Measurements from ENCODE around the gene UNC79.
A peak's percentile ranks its signal among the peaks of the same experiment; 100 is the strongest.

The UNC79 gene

DNA sequence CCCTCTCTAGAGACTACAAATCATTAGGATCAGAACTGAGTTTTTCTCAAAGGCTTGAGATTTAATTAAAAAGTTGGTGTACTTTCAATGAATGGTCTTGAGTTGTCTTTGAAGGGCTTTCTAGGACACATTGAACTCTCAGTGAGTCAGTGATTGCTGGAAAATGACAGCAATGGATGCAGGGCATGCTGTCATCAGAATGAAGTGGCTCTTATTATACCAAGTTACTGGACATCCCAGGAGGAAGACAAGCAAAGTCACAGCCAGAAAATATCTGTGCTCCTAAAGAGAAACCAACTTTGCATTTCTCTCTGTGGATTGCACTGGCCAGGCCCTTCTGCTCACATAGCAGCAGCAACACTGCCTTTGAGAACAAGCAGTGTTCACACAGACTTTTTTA, 244.9 kb downstream of the UNC79 start:
- no peak for DNase-seq

DNA sequence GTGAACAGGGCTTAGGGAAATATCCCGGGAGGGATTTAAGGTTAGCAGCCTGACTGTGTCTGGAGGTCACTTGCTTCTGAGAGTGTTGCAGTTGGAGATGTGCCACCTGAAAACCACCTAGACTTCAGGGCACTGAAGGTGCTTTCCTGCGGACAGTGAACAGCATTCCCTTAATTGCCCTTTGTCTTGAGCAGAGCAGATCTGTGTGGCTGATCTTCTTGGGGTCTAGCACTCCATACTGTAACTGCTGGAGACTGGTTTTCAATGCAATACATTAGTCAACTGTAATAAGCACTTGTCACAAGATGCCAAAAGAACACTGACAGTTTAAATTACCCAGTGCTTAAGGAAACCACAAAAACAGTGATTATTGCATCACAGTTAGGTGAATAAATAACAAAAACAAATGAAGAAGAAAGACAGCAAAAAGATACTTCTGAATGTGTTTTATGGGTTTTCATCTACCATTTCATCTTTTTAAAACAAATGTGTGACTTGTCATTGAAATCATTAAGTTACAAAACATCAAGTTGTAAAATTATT, 245.7 kb downstream of the UNC79 start:
- DNase-seq = no peak

DNA sequence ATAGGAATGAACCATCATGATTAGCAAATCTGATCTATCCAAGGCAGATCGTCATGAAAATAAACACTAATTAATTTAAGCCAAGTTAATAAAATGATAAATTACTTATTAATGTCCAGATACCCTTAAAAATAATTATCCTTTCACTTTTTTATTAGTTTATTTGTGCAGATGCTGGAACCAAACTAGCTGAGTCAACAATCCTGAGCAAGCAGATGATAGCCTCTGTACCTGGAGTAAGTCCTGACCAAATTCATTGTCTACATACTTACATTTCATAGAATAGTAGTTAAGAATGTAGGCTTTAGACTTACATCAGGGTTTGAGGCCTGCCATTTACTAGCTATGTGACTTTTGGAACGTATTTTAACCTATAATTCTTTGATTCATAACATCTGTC, 251.7 kb downstream of the UNC79 start:
- DNase-seq = no peak

DNA sequence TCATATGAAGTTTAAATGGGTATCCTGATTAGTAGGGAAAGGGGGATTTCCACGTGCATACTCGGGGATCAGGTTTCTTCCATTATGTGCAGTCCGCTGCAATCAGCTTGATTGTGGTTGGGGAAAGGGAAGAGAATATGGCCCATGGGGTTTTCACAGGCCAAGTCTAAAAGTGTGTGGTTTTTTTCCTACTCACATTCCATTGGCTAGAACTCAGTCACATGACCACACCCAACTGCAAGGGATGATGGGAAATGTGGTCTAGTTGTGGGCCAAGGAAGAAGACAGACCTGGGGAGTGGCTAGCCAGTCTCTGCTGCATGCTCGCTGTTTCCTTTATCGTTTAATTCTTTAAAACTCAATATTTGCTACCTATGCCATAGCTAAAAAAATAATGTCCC, 252.5 kb downstream of the UNC79 start:
- DNase-seq = peak; percentile 3

DNA sequence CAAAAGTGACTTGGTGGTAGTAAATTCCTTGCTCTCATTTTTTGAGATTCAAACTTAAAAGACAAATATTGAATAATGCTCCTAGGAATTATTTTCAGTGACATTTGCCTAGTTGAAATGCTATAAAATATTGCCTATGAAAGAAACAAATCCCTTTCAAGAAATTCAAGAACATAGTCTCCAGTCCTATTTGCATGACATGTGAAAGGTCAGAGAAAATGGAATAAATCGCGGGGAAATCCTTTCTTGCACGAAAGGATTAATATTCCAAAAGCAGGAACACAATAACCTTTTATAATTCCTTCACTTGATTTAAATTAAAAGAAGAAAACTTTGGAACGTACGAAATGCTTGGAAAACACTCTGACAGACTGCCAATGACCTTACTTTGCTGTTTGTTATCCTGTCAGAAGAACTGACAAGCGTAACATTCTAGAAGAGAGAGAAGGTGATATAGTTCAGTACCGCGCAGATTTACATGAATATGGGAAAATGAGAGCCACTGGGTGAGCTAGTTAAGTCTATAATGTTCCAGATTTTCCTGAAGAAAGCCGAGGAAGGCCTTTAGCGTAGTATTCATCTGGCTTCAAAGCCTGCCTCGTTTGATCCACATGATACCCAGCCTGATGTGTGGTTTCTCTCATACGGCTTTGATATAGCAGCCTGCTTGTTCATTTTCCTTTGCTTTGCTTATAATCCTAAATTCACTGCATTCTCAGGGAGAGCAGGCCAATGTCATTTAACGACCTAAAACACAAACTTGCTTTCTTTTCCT, 254.6 kb downstream of the UNC79 start:
- no peak for DNase-seq

DNA sequence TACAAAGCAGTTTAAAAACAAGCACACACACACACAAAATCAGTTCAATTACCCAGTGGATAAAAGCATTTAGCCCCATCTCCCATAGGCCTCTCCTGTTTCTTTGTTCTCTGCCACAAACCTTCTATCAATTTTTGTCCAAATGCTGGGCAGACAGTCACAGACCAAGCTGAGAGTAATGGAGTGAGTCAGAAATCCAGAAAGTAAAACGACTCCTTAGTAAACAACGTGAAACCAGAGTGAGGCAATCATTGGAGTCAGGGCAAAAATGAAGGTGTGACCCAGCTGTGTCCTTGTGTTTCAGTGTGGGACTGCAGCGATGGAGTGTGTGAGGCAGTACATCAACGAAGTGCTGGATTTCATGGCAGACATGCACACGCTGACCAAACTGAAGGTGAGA, 255.5 kb downstream of the UNC79 start:
- no peak for DNase-seq

DNA sequence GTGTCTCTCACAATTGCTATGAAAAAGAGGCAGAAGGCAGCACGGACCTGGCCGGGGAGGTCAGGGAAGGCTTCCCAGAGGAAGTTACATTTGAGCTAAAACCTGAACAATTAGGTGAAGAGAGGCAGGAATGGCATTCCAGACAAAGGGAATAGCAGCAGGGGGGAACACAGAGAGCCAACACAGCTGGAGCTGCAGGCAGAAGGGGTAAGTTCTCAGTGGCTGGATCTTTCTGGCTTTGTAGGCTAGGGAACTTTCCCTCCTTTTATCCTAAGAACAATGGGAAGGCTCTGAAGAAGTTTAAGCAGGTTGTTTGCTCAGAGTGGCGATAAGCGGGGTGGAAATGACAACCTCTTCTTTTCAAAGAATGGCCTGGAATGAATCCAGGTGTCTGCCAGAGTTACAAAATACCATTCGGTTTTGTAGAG, 257.5 kb downstream of the UNC79 start:
- no peak for DNase-seq

DNA sequence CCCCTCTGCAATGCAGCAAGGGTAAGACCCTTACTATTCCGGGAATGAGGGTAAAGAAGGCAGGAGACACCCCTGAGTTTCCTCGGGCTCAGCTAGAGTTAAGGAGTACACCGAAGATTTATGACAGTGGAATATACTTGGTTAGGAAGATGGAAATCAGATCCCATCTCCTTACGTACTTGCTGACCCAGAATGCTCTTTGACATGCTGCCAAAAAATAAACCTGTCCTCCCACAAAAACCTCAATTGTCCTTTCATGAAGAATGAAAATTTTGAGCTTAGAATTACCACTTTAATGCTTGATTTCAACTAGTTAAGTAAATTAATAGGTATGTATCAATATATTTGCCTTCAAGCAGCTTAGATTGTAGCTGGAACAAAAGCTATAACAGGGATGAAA, 258.1 kb downstream of the UNC79 start:
- no peak for DNase-seq

DNA sequence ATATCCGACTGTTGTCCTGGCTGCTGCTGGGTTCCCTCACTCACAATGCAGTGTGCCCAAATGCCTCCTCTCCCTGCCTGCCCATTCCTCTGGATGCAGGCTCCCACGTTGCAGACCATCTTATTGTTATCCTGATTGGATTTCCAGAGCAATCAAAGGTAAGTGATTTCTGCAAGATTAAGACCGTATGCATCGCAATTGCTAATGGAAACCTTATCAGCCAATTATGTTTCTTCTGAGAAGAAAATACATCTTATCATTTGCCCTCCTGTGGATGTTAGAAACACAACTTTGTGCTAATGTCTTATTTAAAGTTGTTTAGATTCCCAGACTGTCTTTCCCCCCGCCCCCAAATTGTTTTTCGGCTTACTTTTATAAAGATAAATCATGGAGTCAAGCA, 259.4 kb downstream of the UNC79 start:
- no peak for DNase-seq

DNA sequence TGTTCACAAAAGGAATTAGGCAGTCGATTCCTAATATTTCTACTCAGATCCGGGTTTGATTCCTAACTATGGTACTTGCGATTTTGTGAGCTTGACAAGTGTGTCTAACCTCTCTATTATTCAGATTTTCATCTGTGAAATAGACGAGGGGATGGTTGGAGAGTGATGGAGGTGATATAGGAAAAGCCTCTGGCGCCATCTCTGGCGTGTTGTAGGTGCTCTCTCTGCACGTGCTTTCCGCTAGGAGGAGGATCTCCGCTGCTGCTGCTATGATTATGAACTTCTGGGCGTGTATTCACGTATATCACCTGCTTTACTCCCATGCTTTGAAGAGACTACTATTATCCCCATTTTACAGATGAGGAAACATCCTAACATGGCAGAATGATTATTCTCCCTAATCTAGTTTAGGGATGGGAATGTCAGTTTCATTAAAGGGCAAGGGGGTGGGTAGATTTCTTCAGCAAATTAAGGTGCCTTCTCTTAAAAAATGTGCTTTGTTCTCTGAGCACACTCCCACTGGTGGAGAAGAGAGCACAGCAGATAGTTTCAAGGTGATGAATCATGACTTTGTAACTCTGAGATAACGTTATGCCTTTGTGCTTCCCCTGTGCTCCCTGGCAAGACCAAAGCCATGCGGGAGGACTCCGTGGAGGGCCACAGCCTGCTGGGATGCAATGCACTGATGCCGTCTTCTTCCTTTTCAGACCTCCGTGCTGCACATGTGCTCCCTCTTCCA, 260.5 kb downstream of the UNC79 start:
- DNase-seq = no peak

DNA sequence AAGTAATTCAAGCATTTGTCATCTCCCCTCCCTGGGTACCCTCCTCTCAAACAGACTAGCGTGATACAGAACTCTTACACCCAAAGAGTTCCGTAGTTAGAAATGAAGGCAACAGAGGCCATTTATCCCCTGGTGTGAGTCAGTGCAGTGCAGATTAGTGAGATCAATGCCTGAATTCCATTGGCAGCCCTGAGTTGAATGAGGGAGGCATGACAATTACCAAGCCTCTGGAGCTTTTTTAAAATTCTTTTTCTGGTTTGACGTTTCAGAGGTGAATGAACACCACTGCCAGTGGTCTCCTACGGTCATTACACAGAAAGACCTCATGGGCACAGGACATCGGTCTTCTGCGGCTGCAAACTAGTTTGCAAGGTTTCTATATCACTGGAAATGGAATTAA, 263.2 kb downstream of the UNC79 start:
- no peak for DNase-seq

DNA sequence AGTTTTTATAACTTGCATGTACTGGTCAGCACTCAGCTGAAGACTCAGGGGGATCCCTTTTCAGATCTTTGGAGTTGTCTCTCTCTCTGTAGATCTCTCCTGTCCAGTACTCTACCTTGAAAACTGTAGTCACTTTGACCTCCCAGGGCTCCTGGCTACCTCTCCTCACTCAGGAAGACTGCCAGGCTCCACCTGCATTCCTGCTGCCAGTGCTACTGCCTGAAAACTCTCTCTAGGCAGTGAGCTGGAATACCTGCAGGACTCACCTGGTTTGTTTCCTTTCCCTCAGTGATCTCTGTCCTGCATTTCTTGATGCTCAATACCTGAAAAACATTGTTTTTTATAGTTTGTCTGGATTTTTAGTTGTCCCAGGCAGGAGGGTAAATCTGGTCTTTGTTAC, 270.2 kb downstream of the UNC79 start:
- no peak for DNase-seq

DNA sequence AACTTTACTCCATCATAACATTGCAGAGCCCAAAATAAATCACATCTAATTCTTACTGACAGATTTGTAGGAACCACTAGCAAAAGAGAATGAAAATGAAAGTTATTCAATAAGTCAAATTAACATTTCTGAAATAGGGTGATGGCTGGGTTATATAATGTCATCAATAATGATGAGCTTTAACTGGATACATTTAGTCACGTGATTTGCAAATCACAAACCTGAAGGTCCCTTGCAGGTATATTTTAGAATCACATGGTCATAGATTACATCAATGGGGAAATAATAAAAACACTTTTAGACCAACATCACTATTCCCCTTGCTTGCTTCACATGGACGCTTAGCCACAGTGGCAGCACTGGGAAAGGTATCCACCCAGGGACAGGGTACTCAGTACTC, 270.8 kb downstream of the UNC79 start:
- DNase-seq = no peak

DNA sequence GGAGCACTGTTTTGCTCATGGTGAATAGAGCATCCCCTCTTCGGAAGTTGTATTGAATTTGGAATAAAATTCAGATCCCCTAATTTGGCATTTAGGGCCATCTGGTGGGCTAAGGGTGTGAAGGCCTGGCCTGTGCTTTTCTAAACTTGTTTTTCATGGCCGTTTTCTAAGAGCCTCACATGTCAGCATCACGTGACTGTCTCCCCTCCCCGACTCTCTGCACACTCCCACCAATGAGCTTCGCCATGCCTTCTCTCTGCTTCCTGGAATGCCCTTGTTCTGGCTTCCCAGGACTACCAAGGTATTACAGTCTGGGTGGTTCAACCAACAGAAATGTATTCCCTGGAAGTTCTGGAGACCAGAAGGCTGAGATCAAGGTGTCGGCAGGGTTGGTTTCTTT, 272.2 kb downstream of the UNC79 start:
- no peak for DNase-seq

DNA sequence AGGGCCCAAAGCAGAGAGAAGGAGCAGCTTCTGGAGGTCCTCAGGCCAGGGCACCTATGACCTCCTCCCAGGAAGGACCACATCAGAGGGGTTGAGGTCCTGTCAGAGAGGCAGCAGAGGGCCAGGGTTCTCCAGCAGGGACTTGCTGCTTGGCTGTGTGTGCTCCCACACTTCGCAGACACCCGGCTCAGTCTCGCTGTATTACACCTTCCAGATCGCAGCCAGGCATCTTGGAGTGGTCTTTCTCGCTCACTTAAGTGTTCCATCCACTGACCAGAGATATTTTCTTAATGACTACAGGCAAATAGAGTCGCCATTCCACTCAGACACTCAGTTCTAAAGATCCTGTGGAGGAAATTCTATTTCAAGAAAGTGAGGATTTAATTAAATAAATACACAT, 273.2 kb downstream of the UNC79 start:
- DNase-seq = no peak

DNA sequence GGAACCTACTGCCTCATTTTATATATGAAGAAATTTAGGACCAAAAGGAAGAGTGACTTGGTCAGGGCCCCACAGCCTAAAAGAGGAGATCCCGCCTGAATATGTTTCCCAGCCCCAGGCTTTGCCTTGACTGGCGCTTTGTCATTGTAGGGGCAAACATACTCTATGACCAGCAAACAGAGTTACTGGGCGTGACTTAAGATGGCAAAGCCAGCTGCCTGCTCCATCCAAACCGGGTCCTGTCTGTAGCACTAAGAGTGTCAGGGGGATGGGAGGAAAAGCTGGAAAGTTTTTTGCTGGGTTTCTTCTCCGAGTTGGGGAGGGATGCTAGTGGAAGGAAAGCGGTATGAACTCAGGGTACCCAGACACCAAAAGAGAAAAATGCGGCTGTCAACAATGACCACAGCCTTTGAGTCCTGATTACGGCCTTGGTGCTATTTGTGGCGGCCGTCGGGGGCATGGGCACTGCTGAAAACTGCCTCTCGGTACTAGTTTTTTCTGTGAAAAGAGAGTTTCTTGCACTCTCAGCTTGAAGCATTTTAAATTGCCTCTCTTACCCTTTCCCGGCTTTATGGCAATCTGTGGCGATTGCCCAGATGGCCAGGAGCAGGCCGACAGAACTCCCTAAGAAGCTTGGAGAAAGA, 274.9 kb downstream of the UNC79 start:
- DNase-seq = no peak

DNA sequence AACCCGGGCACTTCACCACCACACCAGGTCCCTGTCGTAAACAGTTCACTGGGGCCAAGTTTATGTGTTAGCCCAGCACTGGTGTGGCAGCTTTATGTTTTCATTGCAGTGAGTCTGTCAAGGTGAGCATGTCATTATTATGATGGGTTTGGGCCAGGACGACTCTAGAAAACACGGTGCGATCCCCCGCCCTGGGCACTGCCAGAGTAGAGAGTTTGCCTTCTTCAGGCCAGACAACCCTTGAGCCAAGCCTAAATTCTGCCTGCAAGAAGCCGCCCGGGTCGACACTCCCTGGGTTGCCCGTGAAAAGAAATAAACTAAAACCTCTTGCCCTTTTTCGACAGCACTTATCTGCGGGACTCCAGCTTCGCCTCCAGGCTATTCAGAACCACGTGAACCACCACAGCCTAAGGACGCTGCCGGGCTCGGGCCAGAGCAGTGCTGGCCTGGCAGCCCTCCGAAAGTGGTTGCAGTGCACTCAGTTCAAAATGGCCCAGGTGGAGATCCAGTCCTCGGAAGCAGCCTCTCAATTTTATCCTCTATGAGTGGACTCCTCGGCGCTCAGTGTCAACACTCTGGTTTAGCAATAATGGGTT, 275.7 kb downstream of the UNC79 start:
- no peak for DNase-seq

DNA sequence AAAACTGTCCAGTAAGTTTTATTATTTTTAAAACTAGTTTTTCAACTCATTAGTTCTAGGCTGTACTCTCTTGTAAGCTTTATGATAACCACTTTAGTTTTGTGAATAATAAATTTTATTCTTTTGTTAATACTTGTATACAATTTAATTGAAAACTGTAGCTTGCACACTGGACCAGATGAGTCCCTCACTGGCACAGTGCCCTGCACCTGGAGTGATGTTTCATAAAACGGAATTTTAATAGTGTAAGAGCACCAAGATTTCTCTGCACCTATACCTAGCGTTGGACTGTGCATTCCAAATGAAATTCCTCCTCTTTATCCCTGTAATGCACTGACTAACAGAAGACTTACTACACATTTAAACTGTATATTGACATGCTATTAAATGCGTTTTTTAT, 276.7 kb downstream of the UNC79 start:
- no peak for DNase-seq

DNA sequence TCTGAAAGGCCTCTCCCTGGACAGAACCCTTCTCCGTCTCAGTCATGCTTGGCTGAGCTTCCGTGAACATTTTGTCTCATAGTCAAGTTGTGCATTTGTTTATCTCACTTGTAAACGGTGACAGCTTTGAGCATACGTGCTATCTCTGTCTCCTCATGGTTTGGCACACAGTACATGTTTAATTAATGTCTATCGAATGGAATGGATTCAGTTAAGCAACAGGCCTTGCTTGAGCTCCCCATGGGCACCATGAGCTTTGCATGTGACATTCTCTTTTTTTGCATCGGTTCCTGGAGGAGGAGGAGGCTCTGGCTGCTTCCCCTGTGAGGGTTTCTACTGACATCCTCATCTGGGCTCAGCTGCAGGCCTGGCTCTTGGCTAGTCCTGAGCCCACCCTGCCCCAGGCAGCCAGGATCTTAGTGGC, 277.6 kb downstream of the UNC79 start:
- no peak for DNase-seq

DNA sequence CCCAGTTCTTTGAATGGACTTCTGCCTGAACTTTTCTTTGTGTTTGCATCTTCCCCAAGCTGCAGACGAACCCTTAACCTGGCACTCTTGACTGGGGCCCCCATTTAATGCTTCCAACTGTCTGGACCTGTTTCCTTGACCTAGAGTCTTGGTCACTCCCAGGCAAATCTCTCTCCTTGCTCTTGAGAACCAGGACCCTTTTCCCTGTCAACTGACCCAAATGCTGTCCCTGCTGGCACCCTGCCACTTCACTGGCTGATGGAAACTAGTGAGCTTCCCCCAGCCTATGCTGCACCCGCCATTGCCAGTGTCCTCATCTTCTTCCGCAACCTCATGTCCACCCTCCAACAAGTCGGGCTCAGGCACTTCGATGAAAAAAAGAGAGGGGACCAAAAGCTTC, 278.1 kb downstream of the UNC79 start:
- DNase-seq = no peak

DNA sequence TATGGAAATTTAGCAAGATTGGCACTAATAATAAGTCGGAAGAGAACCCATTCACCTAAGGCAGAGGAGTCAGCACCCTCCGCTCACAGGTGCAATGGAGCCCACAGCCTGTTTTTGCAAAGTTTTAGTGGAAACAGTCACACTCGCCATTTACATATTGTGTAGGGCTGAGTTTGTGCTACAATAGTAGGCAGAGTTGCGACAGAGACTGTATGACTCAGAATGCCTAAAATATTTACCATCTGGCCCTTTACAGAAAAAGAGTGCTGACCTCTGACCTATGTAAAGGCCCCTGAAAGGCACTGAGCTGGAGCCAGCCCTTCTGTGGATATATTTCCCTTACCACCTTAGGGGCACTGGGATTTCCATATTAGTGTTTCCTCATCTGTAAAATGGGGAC, 278.5 kb downstream of the UNC79 start:
- no peak for DNase-seq

DNA sequence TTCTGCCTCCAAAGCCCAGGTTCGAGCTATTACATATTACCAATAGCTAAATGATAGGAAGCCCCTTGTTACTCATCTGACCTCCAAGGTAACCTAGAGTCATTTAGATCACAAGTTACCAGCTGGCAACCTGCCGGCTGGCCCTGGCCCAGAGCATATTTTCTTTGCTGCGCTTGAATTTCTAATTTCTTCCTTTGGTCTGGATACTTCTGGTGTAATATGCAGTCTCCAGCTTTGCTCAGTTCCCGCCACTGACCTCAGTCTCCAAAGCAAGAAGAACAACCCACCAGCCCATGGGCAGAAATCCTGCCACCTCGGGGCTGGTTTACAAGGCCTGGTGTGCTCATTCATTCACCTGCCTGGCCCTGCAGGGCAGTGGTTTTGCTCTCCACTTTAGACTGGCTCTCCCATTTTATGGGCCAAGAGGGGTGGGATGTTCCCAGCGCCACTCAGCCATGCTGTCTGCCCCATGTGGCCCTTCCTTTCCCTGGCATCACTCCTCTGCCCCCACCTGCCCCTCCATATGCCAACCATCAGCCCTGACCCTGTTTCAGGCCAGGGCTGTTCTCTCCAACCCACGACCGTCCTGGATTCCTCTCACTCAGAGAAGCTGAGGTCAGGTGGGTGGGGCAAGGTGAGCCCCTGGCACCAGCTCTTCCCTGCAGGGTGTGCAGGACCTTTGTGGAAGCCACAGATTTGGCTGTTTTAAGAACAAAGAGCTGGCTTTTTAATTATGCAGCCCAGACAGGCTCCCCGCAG, 281.5 kb downstream of the UNC79 start:
- no peak for DNase-seq
